Pancreas (tissue), 10 donors: ENCODE results near the gene INO80. TPM values are rescaled to one million over a fixed set of nuclear protein-coding genes. Genes with fewer than 3 reads are reported as not detected.

ENCODE experiments used
- ATAC-seq, 4 donors: fragments of 200-7000 bp; cut with Tn5 transposase; one replicate each; pipeline versions ENCODE4 v1.8.0 to v1.9.1; 2020; ENCODE audit warnings: mild to moderate bottlenecking in 4 of 4, moderate library complexity in 4 of 4
- DNase-seq, 6 donors: peaks; one replicate each; pipeline ENCODE4 v3.0.0-alpha.2; 2020
- FAIRE-seq: peaks from 2 replicates; lab custom pipeline; 2012; peaks lifted over from hg19 to GRCh38; lab: Jason Lieb, UNC
- H3K27ac ChIP-seq, 4 donors: fragments of 200-600 bp; sonication (generic); 1 replicate in 3 of 4; 2 replicates in 1 of 4; pipeline versions ENCODE4 v1.5.0 to v1.8.0; 2020
- H3K27me3 ChIP-seq, 4 donors: fragments of 200-600 bp; one replicate each; pipeline ENCODE4 v1.8.0; 2021
- H3K36me3 ChIP-seq, 3 donors: fragments of 200-600 bp; sonication (generic) in 1 of 3; one replicate each; pipeline versions ENCODE4 v1.5.0 to v1.8.0; 2020 to 2021
- H3K4me1 ChIP-seq, 3 donors: fragments of 200-600 bp; one replicate each; pipeline ENCODE4 v1.8.0; 2021
- H3K4me3 ChIP-seq, 4 donors: fragments of 200-600 bp; sonication (generic) in 2 of 4; one replicate each; pipeline versions ENCODE4 v1.5.0 to v1.8.0; 2020 to 2021
- H3K9me3 ChIP-seq, 4 donors: fragments of 200-600 bp; one replicate each; pipeline ENCODE4 v1.8.0; 2021
- whole genome bisulfite sequencing, 2 donors: extraction: QIAGEN DNeasy Blood & Tissue Kit; methylation state at CpG; one replicate each; pipeline ENCODE4 v1.1.7; 2013; 5-methylcytosine and 5-hydroxymethylcytosine counted together
- intact Hi-C, 3 donors: fragments of 100-400 bp; cut with DNase I; formaldehyde crosslinking; loops; one replicate each; pipeline versions ENCODE4 v1.11.1 to v1.14.2; 2022
- polyA plus RNA-seq, 2 donors: library from polyadenylated mRNA; stranded (reverse); fragments of 200-250 nt; gene quantifications; one replicate each; pipeline ENCODE4 v1.2.3, GENCODE V29; 2013
- total RNA-seq, 6 donors: library from RNA; stranded (reverse); fragmentation: NEBNext Ultra II Directional in 4 of 6; extraction: Animal tissue kit (Norgen Biotek cat#: 25700) in 4 of 6; gene quantifications; one replicate each; pipeline versions ENCODE4 v1.2.1 to v1.2.4, GENCODE V29; 2021 to 2023
- TF ChIP-seq, protein P1 (sequence below), 4 donors: fragments of 200-600 bp; sonication (generic) in 3 of 4; IDR thresholded peaks; one replicate each; pipeline versions ENCODE4 v1.5.0 to v1.8.0; 2021; ENCODE audit warnings: antibody characterized with exemption in 4 of 4
- donor health status: healthy with polysubstance abuse.
- donor health status: DM: no; HTN: no; CAD: no; lungs with moderate emphysema.
- donor health status: DM: no; HTN: no; CAD: no.
- donor health status: control.
- donor health status: control.
- donor health status: Bipolar disorder and iron deficiency.
- donor health status: DM: yes; HTN: yes; CAD: no.
- donor health status: DM: no; HTN: no; CAD: no.
- donor health status: DM: no; HTN: no; CAD: no.
- donor health status: DM: yes; HTN: yes; CAD: no.

INO80 gene
- total and polyA plus RNA-seq, 8 donors = 4.7 to 11.7 (median 7.5) TPM

DNA sequence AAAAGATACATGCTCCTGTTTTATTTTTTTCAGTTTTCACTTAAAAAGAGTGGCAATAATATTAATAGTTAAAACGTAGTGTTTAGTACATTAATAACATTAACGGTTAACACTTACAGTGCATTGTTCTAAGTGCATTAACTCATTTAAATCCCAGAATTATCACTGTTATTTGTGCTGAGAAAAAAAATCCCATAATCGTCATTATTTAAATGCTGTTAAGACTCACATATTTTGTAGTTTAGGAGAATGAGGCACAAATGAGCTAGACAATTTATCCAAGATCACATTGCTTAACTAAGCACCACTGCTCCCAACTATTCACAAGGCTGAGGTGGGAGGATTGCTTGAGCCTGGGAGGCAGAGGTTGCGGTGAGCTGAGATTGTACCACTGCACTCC is 127.9 kb downstream of the INO80 start:
- TF ChIP-seq, protein P1, sequence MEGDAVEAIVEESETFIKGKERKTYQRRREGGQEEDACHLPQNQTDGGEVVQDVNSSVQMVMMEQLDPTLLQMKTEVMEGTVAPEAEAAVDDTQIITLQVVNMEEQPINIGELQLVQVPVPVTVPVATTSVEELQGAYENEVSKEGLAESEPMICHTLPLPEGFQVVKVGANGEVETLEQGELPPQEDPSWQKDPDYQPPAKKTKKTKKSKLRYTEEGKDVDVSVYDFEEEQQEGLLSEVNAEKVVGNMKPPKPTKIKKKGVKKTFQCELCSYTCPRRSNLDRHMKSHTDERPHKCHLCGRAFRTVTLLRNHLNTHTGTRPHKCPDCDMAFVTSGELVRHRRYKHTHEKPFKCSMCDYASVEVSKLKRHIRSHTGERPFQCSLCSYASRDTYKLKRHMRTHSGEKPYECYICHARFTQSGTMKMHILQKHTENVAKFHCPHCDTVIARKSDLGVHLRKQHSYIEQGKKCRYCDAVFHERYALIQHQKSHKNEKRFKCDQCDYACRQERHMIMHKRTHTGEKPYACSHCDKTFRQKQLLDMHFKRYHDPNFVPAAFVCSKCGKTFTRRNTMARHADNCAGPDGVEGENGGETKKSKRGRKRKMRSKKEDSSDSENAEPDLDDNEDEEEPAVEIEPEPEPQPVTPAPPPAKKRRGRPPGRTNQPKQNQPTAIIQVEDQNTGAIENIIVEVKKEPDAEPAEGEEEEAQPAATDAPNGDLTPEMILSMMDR (IDR thresholded peaks at IDR 0.05) = no peak
- intact Hi-C loops = no loop called here
- WGBS, 2 donors = 85 to 87% methylated on average over 4 of the region's 4 CpGs

DNA sequence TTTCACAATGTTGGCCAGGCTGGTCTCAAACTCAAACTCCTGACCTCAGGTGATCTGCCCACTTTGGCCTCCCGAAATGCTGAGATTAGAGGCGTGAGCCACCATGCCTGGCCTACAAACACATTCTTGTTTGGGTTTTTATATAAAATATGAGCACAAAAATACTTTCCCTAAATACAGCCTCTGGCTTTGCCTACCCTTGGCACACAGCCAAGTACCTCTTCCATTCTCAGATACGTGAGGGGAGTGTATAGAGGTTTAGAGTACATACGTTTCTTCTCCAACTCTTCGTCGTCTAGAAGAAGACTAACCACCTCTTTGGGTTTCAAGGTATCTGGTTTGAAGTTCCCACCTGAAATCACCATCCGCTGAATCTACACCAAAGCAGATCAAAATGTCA is 129.3 kb downstream of the INO80 start:
- ATAC-seq = no peak
- Histone ChIP-seq H3K4me1 (no peaks in the 10 kb centered on the region), H3K27ac (no peak overlapping the region), H3K36me3 (peaks cover 0 to 54% (median 23%) of the 10 kb centered on the region in 3 donors), H3K4me3 (no peak overlapping the region), H3K9me3 (no peaks in the 10 kb centered on the region), H3K27me3 (no peaks in the 10 kb centered on the region)
- DNase-seq = no peak
- TF ChIP-seq, protein P1 (IDR thresholded peaks at IDR 0.05) = no peak
- intact Hi-C loops = no loop called here
- WGBS, 2 donors = 90 to 93% methylated on average over 7 of the region's 7 CpGs
- FAIRE-seq = no peak

More for the DNA sequence above, 127.9 kb downstream of the INO80 start:
- FAIRE-seq = no peak
- no peak for DNase-seq
- Histone ChIP-seq H3K27ac (no peak overlapping the region), H3K27me3 (no peaks in the 10 kb centered on the region), H3K4me3 (no peak overlapping the region), H3K36me3 (peaks cover 0 to 41% (median 15%) of the 10 kb centered on the region in 3 donors), H3K9me3 (no peaks in the 10 kb centered on the region), H3K4me1 (no peaks in the 10 kb centered on the region)
- no peak for ATAC-seq

DNA sequence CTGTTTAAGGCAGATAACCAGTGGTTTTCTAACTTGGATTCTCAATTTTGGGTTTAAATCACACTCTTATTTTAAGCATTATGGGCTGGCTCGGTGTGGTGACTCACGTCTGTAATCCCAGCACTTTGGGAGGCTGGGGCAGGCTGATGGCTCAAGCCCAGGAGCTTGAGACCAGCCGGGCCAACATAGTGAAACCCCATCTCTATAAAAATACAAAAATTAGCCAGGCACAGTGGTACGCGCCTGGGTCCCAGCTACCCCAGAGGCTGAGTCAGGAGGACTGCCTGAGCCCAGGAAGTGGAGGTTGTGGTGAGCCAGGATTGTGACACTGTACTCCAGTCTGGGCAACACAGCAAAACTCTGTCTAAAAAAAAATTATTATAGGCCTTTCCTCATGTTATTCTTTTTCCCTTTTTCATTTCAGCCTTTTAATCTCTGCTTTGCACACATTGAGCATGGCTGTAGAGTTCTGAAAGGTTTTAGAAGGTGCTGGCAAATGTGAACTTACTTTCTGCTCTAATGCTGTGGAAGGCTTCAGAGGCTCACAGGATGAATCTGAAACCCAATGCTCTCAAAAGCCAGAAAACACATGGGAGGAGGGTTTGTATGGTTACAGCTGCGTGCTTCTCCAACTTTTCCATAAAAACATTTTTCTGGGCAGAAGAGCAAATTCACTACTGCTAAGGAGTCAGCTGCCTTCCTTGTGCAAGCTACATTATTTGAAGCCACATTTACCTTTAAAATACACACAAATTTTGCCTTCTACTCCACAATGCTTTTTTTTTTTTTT is 130.3 kb downstream of the INO80 start:
- intact Hi-C loops = no loop called here
- Histone ChIP-seq H3K27me3 (no peaks in the 10 kb centered on the region), H3K9me3 (no peaks in the 10 kb centered on the region), H3K36me3 (peaks cover 0 to 63% (median 29%) of the 10 kb centered on the region in 3 donors), H3K4me3 (no peak overlapping the region), H3K27ac (no peak overlapping the region), H3K4me1 (no peaks in the 10 kb centered on the region)
- FAIRE-seq (no peak), DNase-seq (no peak), ATAC-seq (no peak)
- WGBS, 2 donors = 93 to 94% methylated on average over 6 of the region's 6 CpGs
- TF ChIP-seq, protein P1 (IDR thresholded peaks at IDR 0.05) = no peak

DNA sequence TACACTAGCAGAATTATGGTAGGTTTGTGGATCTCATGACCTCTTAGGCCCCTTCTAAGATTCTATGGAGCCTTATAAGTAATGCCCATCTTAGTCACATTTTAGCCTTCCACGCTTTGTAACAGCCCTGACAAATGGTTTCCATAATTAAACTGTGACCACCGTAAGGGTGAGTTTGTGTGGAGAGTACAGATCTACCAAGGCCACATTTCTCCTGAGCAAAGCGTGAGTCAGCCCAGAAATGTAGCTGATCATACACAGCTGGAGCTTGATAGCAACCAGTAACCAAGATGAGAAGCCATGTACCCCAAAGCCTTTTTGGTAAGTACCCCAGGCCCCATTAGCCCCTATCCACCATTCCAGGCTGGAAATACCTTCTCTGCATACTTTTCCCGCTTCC is 131.1 kb downstream of the INO80 start:
- no peaks in the 10 kb centered on the region for H3K27me3 ChIP-seq
- no peak for DNase-seq
- H3K4me3 ChIP-seq = no peak overlapping the region
- H3K4me1 ChIP-seq = no peaks in the 10 kb centered on the region
- no peak overlapping the region for H3K27ac ChIP-seq
- FAIRE-seq = no peak
- ATAC-seq = no peak
- TF ChIP-seq, protein P1 (IDR thresholded peaks at IDR 0.05) = no peak
- H3K36me3 ChIP-seq = peaks cover 0 to 70% (median 30%) of the 10 kb centered on the region in 3 donors
- intact Hi-C loops = no loop called here
- 95 to 98% methylated on average over 4 of the region's 4 CpGs for WGBS, 2 donors
- H3K9me3 ChIP-seq = no peaks in the 10 kb centered on the region

DNA sequence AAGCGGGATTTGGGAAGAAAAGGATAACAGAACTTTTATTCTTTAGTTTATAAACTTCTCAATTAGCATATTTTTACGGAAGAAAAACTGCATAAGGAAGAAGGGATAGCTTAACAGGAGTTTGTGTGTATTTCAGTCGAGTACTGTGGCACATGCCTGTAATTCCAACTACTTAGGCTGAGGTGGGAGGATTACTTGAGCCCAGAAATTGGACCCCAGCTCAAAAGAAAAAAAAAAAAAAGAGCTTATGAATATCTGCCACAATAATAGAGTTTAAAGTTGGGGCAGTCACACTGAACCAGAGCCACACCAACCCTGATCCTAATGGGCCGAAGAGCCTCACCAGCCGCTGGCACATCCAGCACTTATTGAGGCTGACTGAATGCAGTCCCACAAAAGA is 131.7 kb downstream of the INO80 start:
- no peak for ATAC-seq
- H3K9me3 ChIP-seq = no peaks in the 10 kb centered on the region
- H3K27ac ChIP-seq = no peak overlapping the region
- TF ChIP-seq, protein P1 (IDR thresholded peaks at IDR 0.05) = no peak
- H3K4me1 ChIP-seq = no peaks in the 10 kb centered on the region
- no peak overlapping the region for H3K4me3 ChIP-seq
- peaks cover 0 to 76% (median 33%) of the 10 kb centered on the region in 3 donors for H3K36me3 ChIP-seq
- intact Hi-C loops = no loop called here
- DNase-seq = no peak
- H3K27me3 ChIP-seq = no peaks in the 10 kb centered on the region
- 96 to 99% methylated on average over 5 of the region's 5 CpGs for WGBS, 2 donors
- FAIRE-seq = no peak
